HepG2 (cell line): ENCODE data around the gene ATRN.

Experiments
- BHLHE40 ChIP-seq: IDR thresholded peaks from 2 replicates; pipeline ENCODE4 v1.6.1; 2011; ENCODE audit warnings: low read length, improper control_type of control experiment
- FOXA1 ChIP-seq, 2 experiments: fragments of 450-650 bp in 1 of 2; sonication (generic) in 1 of 2; formaldehyde crosslinking in 1 of 2; IDR thresholded peaks; 2 replicates each; pipeline versions ENCODE4 v1.4.0 to v1.6.1; 2016 to 2020; ENCODE audit warnings: missing genetic modification reagents in 1 of 2
- GTF3A ChIP-seq: sonication (generic); formaldehyde crosslinking; conservative IDR thresholded peaks from 2 replicates; pipeline ENCODE4 v1.4.0; 2020; ENCODE audit warnings: mild to moderate bottlenecking, missing genetic modification reagents
- KDM5A ChIP-seq: fragments of 200-600 bp; sonication (generic); IDR thresholded peaks from 2 replicates; pipeline ENCODE4 v1.7.0; 2018; ENCODE audit warnings: antibody characterized with exemption, mild to moderate bottlenecking, low read length, borderline replicate concordance
- KDM6A ChIP-seq: IDR thresholded peaks from 2 replicates; pipeline ENCODE4 v1.6.1; 2016; ENCODE audit warnings: low read depth
- POLR2AphosphoS5 ChIP-seq: IDR thresholded peaks from 2 replicates; pipeline ENCODE4 v1.6.1; 2012; ENCODE audit warnings: low read depth, low read length
- PRDM10 ChIP-seq: sonication (generic); formaldehyde crosslinking; IDR thresholded peaks from 2 replicates; pipeline ENCODE4 v1.4.0; 2020; ENCODE audit warnings: low read depth, missing genetic modification reagents
- RBFOX2 ChIP-seq: fragments of 200-400 bp; formaldehyde crosslinking; IDR thresholded peaks from 2 replicates; pipeline ENCODE4 v1.6.1; 2017; ENCODE audit warnings: low read depth, mild to moderate bottlenecking, low read length
- TGIF2 ChIP-seq: IDR thresholded peaks from 2 replicates; pipeline ENCODE4 v1.6.1; 2016; ENCODE audit warnings: control low read depth, missing compliant biosample characterization
- ZFP37 ChIP-seq: sonication (generic); formaldehyde crosslinking; IDR thresholded peaks from 2 replicates; pipeline ENCODE4 v1.4.0; 2020; ENCODE audit warnings: missing genetic modification reagents, borderline replicate concordance
- ZNF766 ChIP-seq: sonication (generic); formaldehyde crosslinking; IDR thresholded peaks from 2 replicates; pipeline ENCODE4 v1.5.0; 2020; ENCODE audit warnings: missing genetic modification reagents, borderline replicate concordance
- TF ChIP-seq, protein P1 (sequence below): sonication (generic); formaldehyde crosslinking; IDR thresholded peaks from 2 replicates; pipeline ENCODE4 v1.4.0; 2020; ENCODE audit warnings: mild to moderate bottlenecking, low read depth, missing genetic modification reagents
- TF ChIP-seq, protein P2 (sequence below): sonication (generic); formaldehyde crosslinking; IDR thresholded peaks from 2 replicates; pipeline ENCODE4 v1.5.0; 2020; ENCODE audit warnings: mild to moderate bottlenecking, missing genetic modification reagents, moderate library complexity
- TF ChIP-seq, protein P3 (sequence below): sonication (generic); formaldehyde crosslinking; IDR thresholded peaks from 2 replicates; pipeline ENCODE4 v1.8.0; 2023; ENCODE audit warnings: mild to moderate bottlenecking, missing genetic modification reagents

GRCh38 chr20:3492669-3493068, 21.9 kb downstream of the ATRN start:
- TF ChIP-seq GTF3A (CRISPR knock-in tag), result no peak
- no peak for TF ChIP-seq PRDM10 (CRISPR knock-in tag)
- TF ChIP-seq, protein P1, sequence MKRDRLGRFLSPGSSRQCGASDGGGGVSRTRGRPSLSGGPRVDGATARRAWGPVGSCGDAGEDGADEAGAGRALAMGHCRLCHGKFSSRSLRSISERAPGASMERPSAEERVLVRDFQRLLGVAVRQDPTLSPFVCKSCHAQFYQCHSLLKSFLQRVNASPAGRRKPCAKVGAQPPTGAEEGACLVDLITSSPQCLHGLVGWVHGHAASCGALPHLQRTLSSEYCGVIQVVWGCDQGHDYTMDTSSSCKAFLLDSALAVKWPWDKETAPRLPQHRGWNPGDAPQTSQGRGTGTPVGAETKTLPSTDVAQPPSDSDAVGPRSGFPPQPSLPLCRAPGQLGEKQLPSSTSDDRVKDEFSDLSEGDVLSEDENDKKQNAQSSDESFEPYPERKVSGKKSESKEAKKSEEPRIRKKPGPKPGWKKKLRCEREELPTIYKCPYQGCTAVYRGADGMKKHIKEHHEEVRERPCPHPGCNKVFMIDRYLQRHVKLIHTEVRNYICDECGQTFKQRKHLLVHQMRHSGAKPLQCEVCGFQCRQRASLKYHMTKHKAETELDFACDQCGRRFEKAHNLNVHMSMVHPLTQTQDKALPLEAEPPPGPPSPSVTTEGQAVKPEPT (CRISPR knock-in tag), result no peak
- TF ChIP-seq ZNF766 (CRISPR knock-in tag), result no peak
- TF ChIP-seq KDM6A (CRISPR knock-in tag), result no peak
- TF ChIP-seq ZFP37 (CRISPR knock-in tag), result no peak
- TF ChIP-seq, protein P2, sequence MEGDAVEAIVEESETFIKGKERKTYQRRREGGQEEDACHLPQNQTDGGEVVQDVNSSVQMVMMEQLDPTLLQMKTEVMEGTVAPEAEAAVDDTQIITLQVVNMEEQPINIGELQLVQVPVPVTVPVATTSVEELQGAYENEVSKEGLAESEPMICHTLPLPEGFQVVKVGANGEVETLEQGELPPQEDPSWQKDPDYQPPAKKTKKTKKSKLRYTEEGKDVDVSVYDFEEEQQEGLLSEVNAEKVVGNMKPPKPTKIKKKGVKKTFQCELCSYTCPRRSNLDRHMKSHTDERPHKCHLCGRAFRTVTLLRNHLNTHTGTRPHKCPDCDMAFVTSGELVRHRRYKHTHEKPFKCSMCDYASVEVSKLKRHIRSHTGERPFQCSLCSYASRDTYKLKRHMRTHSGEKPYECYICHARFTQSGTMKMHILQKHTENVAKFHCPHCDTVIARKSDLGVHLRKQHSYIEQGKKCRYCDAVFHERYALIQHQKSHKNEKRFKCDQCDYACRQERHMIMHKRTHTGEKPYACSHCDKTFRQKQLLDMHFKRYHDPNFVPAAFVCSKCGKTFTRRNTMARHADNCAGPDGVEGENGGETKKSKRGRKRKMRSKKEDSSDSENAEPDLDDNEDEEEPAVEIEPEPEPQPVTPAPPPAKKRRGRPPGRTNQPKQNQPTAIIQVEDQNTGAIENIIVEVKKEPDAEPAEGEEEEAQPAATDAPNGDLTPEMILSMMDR (CRISPR knock-in tag), result no peak
- TF ChIP-seq KDM5A, result no peak
- no peak for TF ChIP-seq FOXA1 (IDR thresholded peaks at IDR 0.05)
- TF ChIP-seq FOXA1 (CRISPR knock-in tag; IDR thresholded peaks at IDR 0.05), result no peak
- no peak for TF ChIP-seq TGIF2 (CRISPR knock-in tag)
- TF ChIP-seq RBFOX2, result no peak
- TF ChIP-seq BHLHE40, result no peak
- TF ChIP-seq, protein P3, sequence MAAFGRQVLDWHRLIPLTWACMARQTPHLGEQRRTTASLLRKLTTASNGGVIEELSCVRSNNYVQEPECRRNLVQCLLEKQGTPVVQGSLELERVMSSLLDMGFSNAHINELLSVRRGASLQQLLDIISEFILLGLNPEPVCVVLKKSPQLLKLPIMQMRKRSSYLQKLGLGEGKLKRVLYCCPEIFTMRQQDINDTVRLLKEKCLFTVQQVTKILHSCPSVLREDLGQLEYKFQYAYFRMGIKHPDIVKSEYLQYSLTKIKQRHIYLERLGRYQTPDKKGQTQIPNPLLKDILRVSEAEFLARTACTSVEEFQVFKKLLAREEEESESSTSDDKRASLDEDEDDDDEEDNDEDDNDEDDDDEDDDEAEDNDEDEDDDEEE, result no peak
- no peak for TF ChIP-seq POLR2AphosphoS5
